NCI-H446 treated with DMSO at 0.1 percent for 48 hours (cell line): ENCODE measurements around the gene CLCA1.

Source experiments
- DNase-seq: peaks from one replicate; lab custom pipeline; 2025; lab: John Stamatoyannopoulos, UW

The CLCA1 gene

DNA sequence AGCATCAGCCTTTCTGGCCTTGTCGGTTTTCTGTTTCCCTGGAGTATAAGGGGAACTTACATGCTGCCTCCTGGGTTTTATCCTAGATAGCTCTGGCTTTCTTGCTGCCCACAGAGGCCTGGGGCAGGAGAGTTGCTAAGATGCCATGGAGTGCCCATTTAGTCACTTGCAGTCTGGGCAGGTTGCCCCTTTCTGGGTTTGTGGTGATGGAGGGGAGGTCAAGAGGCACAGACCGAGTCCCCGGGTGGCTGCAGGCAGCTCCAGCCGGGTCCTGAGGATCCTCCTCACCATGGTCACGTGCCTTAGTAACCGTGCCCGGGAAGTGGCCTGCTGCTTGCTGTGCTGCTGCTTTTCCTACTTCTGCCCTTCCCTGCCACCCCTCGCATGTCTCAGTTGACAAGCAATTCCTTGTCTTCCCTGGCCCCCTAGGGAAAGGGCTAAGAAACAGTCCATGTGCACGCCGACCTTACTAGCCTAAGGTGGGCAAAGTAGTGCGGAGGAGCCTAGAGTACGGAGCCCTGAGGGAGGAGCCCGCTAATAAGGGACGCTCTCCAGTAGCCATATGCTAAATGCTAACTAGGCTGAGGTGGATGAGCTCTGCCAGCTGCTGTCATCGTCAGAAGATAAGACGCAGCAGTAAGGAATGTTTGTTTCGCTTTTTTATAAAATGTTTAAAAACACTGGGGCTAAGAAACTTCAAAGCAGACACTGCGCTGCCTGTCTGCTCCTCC lies 34.8 kb downstream of the CLCA1 start:
- DNase-seq = no peak

DNA sequence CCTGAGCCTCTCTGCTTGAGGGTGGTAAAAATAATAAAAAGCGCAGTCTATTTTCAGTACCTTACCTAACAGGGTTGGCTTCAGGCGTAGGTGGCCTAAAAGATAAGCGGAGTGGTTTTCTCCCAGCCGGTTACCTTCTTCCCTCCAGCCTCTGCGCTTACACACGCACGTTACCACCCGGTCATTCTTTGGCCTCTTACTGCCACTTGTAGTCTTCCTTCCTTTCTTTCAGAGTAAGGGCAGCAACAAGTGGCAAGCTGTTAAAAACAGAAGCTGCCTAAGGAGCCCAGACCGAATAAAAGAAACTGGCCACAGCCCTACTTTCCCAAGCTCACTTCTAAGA lies 35.4 kb downstream of the CLCA1 start:
- DNase-seq = no peak

DNA sequence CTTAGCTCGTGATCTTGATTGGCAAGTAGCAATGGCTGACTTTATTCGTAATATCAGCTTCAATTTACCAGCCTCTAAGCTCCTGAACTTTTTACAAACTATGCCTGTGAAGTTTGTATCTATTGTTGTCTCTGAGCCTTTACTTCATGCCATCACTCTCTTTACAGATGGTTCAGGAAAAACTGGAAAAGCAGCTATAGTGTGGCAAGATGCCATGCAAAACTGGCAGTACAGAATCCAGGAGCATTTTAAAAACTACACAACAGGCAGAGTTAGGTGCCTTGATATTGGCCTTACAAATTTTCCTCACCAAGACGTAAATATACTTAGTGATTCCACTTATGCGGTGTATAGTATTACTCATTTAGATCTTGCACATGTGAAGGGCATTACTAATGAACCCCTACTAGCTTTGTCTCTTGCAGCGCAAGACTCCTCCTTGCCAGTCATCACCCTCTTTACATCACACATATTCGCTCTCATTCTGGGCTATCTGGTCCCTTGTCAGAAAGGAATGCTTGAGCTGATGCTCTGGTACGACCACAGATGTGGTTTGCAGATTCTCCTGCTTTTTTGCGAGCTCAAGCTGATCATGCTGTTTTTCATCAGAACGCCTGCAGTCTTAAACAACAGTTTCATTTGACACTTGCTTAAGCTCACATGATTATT lies 36.3 kb downstream of the CLCA1 start:
- DNase-seq = no peak

GRCh38 chr1:86505564-86505902 lies 36.8 kb downstream of the CLCA1 start:
- no peak for DNase-seq

DNA sequence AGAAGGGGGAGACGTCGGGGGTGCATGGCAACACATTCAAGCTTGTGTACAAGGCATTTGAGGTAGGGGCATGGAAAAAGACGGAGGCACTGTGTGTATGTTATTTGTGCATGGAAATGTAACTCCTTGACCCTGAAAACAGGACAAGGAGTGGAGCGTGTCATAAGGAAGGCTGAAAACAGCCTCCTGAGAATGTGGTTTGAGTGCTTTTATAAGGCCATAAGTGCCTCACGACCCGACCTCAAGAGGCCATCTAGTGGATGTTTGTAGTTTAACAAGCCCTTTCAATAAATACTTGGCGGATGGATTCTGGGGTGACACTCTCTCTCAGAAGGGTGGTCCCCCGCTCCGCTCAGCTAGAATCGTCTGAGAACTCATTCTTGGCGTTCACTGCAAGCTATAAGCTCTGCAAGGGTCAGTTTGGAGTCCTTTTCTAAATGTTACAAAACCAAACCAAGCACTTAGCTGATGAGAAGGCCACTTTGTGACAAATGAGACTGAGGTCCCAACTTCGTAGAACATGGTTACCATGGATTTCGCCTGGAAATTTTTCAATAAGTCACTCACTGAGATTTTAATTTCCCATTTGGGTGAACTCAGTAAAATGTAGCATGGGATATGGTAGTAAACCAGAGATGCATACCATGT lies 39.3 kb downstream of the CLCA1 start:
- DNase-seq = no peak

DNA sequence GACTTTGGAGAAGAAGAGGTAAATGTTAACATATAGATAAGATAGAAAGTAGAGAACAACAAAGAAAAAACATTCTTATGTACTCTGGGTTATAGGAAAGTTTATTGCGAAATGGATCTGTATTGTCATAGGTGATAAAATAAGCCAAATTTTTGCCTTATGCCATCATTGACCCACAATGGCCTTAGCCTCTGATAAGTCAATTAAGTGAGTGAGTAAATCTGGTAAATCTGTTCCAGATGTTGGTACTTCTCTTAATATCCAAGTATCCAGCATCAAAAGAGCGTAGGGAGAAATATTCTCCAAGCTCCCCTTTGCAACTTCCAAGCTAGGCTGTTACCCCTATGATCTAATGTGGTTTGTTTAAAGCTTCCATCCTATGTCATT lies 39.8 kb downstream of the CLCA1 start:
- DNase-seq = no peak

- DNase-seq = no peak
These were observed 46.9 kb downstream of the CLCA1 start for GRCh38 chr1:86515597-86515996.

- DNase-seq = no peak
These were observed 47.6 kb downstream of the CLCA1 start for GRCh38 chr1:86516335-86516734.

- no peak for DNase-seq
These were observed 48.6 kb downstream of the CLCA1 start for GRCh38 chr1:86517336-86517735.

DNA sequence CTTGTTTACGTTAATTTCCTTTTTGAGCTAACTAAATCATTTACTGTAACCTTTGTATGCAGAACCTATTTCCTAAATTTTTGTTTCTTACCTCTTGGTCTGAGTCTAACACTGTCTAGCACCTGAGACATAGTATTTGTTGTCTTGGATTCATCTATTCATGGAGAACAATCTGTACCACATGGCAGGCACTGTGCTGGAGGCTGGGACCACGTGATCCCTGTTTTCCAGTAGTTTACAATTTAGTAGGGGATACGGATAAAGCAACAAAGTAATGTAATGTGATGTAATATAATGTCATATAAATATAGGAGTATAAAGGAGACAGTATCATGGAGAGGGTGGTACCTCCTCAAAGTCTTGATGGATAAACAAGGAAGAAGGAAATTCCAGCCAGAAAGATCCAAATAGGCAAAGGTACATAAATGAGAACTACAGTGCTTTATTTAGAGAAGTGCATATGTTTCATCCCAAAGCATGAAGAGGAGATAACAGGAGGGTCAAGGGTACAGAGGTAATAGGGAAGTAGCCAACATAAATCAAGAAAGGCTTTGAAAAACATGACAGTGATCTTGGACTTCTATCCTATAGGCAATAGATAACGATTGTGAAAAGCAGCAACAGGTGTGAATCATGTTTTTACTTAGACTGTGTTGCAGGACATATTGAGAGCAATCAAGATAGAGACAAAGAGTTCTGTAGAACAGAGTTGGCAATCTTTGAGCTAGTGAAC lies 52.2 kb downstream of the CLCA1 start:
- DNase-seq = no peak

GRCh38 chr1:86521522-86521891 lies 52.8 kb downstream of the CLCA1 start:
- DNase-seq = no peak

GRCh38 chr1:86522240-86522639 lies 53.5 kb downstream of the CLCA1 start:
- DNase-seq = no peak

DNA sequence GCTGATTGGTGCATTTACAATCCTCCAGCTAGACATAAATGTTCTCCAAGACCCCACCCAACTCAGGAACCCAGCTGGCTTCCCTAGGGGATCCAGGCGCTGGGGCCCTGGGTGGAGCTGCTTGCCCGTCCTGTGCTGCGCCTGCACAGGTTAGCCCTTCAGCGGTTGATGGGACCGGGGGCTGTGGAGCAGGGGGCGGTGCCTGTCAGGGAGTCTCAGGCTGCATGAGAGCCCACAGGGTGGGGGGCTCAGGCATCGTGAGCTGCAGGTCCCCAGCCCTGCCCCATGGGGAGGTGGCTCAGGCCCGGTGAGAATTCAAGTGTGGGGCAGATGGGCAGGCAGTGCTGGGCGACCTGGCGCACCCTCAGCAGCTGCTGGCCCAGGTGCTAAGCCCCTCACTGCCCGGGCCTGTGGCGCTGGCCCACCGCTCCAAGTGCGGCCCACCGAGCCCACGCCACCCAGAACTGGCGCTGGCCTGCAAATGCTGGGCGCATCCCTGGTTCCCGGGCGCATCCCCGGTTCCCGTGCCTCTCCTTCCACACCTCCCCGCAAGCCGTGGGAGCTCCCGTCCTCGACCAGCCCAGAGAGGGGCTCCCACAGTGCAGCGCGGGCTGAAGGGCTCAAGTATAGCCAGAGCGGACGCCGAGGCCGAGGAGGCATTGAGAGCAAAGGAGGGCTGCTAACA lies 55.1 kb downstream of the CLCA1 start:
- no peak for DNase-seq

DNA sequence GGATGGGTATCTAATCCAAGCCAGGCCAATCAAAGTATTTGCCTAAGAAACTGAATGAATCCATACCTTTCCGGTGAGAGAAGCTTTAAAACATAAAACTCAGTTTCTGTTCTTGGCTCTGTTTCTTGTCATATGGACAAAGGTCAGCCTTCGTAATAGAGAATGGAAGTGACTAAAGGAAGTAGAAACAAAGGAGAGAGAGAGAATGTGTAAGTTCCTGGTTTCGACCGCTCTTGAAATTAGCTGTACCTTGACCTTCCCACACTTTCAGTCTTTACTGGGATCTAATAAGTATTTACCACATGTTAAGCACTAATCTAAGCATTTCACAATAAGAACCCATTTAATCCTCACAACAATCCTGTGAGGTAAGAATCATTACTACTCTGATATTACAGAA lies 58.6 kb downstream of the CLCA1 start:
- DNase-seq = no peak

DNA sequence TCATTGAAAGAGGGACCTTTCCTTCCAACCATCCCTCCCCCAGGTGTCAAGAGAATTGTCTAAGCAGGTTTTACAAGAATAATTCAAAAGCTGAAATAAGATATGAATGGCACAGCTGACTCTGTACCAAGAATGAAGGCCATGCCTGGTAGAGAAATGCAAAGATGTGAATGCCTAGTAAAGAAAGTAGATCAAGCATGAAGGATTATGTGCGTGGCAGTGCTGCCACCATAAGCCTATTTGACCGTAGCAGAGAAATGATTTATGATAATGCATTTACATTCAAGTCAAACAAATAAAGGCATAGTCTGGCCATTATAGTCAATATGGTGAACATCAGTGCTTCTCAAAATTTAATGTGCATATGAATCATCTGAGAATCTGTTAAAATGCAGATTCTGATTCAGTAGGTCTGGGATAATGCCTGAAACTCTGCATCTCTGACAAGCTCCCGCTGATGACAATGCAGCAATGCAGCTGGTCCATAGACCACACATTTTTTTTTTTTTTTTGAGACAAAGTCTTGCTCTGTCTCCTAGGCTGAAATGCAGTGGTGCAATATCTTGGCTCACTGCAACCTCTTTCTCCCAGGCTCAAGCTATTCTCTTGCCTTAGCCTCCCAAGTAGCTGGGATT lies 61.6 kb downstream of the CLCA1 start:
- no peak for DNase-seq

GRCh38 chr1:86537928-86538695 lies 69.4 kb downstream of the CLCA1 start:
- DNase-seq = no peak

- no peak for DNase-seq
These were observed 70.0 kb downstream of the CLCA1 start for GRCh38 chr1:86538775-86539174.

GRCh38 chr1:86541859-86542258 lies 73.1 kb downstream of the CLCA1 start:
- no peak for DNase-seq

DNA sequence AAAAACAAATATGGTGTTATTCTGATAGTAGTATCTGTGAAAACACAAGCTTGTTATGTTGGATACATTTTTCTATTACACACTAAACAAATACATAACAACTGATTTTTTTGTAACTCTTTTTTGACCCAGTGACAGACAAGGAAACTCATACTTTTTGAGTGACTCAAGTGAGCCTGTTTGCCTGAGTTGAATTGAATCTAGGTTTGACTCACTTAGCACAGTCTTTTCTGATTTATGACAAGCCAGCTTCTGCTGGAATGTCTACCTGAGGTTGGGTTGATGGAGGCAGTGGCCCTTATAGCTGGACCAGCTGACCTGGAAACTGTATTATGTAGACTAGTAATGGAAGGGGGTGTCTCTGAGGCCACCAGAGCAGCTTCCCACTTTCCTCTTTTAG lies 73.9 kb downstream of the CLCA1 start:
- DNase-seq = no peak

DNA sequence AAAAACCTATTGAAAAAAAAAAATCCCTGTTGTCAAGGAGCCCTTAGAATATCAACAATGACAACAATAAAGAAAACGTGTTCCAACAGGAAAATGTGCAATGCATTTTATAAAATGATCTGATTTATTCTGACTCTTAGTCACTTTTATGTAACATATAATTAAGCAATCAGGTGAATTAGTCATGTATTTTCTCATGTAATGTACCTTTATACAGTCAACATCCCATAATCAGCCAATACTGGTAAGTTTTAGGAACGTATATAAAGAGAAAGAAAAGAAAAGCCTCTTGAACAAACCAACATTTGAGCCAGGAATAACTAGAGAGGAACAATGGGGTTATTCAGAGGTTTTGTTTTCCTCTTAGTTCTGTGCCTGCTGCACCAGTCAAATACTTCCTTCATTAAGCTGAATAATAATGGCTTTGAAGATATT lies 78.1 kb downstream of the CLCA1 start, which contains the start of gene CLCA4:
CLCA4 (plus strand) TSS at position 292 of the 435 bp plus-strand sequence; CDS start at position 334, 42 bp downstream.
- DNase-seq = no peak

- no peak for DNase-seq
These were observed 80.1 kb downstream of the CLCA1 start for GRCh38 chr1:86548839-86549238.
